ENCODE results near the gene THEM5.

GRCh38 chr1:151831256-151831591, 22.3 kb downstream of the THEM5 start:
- no peak for TF ChIP-seq POLR2A (IDR thresholded peaks at IDR 0.05; ENCODE audit: extremely low read depth, insufficient read length)
- no peak for TF ChIP-seq MYC (IDR thresholded peaks at IDR 0.05; ENCODE audit: low read depth, low read length)
- TF ChIP-seq CTCF (IDR thresholded peaks at IDR 0.05; ENCODE audit: low read depth, low read length): no peak
